Activated CD8-positive, alpha-beta memory T cell treated with anti-CD3 and anti-CD28 coated beads, Interleukin-2, amount 10 ng/mL, durations not matched to agents 7 days and 5 days (primary cell): ENCODE measurements around the gene C8G. TPM values are rescaled to one million over a fixed set of nuclear protein-coding genes. Genes with fewer than 3 reads are reported as not detected.

Experiments
- ATAC-seq: fragments of 150-1000 bp; cut with Tn5 transposase; one replicate; pipeline ENCODE4 v1.10.0; 2021; ENCODE audit warnings: moderate library complexity
- CTCF ChIA-PET: fragments of 350-600 bp; sonication (Branson Sonifier 250); formaldehyde crosslinking; loops from one replicate; lab custom pipeline; 2021; ENCODE audit warnings: antibody characterized with exemption; lab: Charles Lee
- DNase-seq: peaks from one replicate; pipeline ENCODE4 v3.0.0-alpha.2; 2020
- H3K27ac Mint-ChIP-seq: one replicate; pipeline ENCODE4 v1.8.0; 2021; ENCODE audit warnings: mild to moderate bottlenecking, mixed read lengths
- H3K27me3 Mint-ChIP-seq: one replicate; pipeline ENCODE4 v1.8.0; 2021; ENCODE audit warnings: mixed read lengths
- H3K36me3 Mint-ChIP-seq: one replicate; pipeline ENCODE4 v1.8.0; 2021; ENCODE audit warnings: mild to moderate bottlenecking, mixed read lengths
- H3K4me1 Mint-ChIP-seq: one replicate; pipeline ENCODE4 v1.8.0; 2021; ENCODE audit warnings: mixed read lengths
- H3K4me3 Mint-ChIP-seq: one replicate; pipeline ENCODE4 v1.8.0; 2021; ENCODE audit warnings: mild to moderate bottlenecking, moderate library complexity, mixed read lengths
- H3K9me3 Mint-ChIP-seq: one replicate; pipeline ENCODE4 v1.8.0; 2022; ENCODE audit warnings: low read depth, mixed read lengths
- total RNA-seq, 2 experiments: library from RNA; stranded (reverse); gene quantifications; one replicate each; pipeline ENCODE4 v1.2.3, GENCODE V29; 2021

Gene C8G
- 1 to 10 TPM in 1 of 2 experiments, not detected in 1; 1.7 TPM for total RNA-seq

DNA sequence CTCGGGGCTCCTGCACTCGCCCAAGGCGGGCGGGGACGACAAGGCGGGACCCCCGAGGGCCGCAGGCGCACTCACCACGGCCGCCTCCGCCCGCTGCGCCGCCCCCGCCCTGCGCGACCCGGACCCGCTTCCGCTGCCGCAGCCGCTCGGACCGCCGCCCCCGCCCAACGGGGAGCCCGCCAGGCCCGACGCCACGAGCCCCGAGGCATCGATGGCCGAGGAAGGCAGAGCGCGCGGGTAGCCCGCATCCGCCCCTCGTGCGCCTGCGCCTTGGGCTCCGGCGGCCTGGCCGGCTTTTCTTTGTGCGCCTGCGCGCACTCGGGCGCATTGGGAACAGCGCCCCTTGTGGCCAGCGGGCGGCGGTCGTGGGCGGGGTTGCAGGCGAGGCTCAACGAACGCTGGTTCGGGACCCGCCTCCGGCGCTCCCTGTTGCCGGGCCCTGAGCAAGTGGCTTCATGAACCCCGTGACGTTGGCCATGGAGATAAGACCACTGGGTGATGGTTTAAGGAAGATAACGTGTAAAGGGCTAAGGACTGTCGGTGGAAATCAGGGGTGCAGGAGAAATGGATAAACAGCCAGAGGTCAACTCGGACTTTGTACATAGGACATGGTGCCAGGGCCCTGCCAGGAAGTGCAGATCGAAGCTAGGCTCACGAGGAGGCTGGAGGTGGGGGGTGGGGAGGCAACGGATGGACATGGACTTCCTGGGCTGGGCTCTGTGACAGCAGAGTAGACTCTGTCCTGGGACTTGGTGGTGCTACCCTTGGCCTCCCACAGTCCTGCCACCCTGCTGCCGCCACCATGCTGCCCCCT is at the start of gene C8G, which contains the start of gene FBXW5:
C8G (plus strand) TSS at position 725 of the 814 bp plus-strand sequence; CDS start at position 803, 78 bp downstream.
FBXW5 (minus strand) TSS at position 220 of the 814 bp plus-strand sequence. CDS start 655 bp downstream, outside the sequence.
- Mint-ChIP-seq H3K27ac (peak within 1 kb of the TSS; percentile 81), H3K27me3 (no peaks in the 10 kb centered on the region), H3K36me3 (peaks cover 16% of the 10 kb centered on the region), H3K4me1 (peaks cover 18% of the 10 kb centered on the region), H3K9me3 (no peaks in the 10 kb centered on the region), H3K4me3 (peak within 1 kb of the TSS; percentile 79)
- DNase-seq (peak; percentile 96), ATAC-seq (peak; percentile 81)
- CTCF ChIA-PET = interaction anchor here (0.7 to 7.3 kb wide), 22 partner anchors 9 to 244 kb away, joined by 3 to 183 read pairs (median 4); partner anchors contain the start of genes ABCA2, AJM1, CLIC3 and FUT7

DNA sequence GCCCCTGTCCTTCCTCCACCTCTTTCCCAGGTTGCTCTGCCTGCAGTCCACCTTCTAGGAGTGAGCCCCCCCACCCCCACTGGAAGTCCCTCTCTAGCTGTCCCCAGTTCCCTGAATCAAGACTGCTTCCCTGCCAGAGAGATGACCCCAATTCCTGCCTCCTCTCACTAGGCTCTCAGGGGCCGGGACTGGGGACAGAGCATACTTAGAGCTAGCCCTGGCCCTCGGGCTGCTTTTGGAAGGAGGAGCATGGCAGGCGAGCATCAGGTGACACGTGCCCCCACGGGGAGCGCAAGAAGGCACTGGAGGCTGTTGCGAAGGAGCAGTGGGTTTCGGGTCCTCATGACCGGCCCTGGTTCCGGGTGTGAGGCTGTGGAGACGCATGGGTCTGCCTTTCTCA is 49.0 kb upstream of the C8G start:
- H3K27ac Mint-ChIP-seq = peak overlapping the region; percentile 56
- H3K27me3 Mint-ChIP-seq = no peaks in the 10 kb centered on the region
- DNase-seq (no peak), ATAC-seq (no peak)
- H3K4me1 Mint-ChIP-seq = peaks cover 29% of the 10 kb centered on the region
- CTCF ChIA-PET = no interaction called here
- H3K9me3 Mint-ChIP-seq = no peaks in the 10 kb centered on the region
- H3K36me3 Mint-ChIP-seq = peaks cover 29% of the 10 kb centered on the region
- H3K4me3 Mint-ChIP-seq = no peak overlapping the region

DNA sequence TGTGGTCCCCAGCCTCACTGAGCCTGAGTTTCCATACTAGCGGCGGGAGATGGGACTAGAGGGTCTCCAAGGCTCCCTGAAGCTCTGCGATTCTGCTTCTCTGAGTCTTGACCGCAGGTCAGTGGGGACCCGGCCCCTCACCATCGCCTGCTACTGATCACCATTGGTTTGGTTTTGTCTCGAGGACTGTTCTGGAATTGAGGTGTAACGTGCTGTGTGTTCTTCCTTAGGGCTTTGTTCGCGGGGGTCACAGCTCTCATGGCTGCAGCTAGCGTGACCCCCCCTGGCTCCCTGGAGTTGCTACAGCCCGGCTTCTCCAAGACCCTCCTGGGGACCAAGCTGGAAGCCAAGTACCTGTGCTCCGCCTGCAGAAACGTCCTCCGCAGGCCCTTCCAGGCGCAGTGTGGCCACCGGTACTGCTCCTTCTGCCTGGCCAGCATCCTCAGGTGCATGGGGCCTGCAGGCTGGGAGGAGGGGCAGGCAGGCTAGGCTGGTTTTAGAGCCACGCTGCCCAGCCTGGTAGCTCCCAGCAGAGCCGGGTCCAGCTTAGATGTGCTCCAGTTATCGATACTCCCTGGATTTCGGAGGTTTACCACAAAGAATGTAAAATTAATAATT is 46.5 kb upstream of the C8G start:
- Mint-ChIP-seq H3K9me3 (no peaks in the 10 kb centered on the region), H3K4me1 (peaks cover 51% of the 10 kb centered on the region), H3K27me3 (no peaks in the 10 kb centered on the region), H3K27ac (peak overlapping the region; percentile 36), H3K4me3 (no peak overlapping the region), H3K36me3 (peaks cover 36% of the 10 kb centered on the region)
- CTCF ChIA-PET = interaction anchor here (0.9 kb wide), 1 partner anchor 137 kb away, joined by 4 read pairs; no protein-coding TSS in a partner anchor
- ATAC-seq = no peak
- no peak for DNase-seq

DNA sequence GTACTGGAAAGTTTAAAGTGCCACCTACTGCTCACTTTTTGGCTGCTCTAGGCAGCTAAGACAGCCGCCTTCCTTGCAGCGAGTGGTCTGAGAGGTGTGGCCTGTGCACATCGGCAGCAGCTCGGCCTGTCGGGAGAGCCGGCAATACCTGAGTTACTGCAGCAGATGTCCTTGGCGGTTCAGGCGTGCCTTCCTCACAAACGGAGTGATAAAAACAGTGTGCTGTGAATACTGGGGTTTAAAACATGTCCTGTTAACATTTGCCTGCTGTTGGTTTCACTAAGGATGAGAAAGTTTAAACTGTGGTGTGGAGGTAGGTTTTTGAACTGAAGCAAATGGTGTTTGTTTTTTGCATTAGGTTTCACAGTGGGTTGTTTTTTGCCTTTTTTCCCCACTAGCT is 45.8 kb upstream of the C8G start:
- Mint-ChIP-seq H3K4me1 (peaks cover 53% of the 10 kb centered on the region), H3K9me3 (no peaks in the 10 kb centered on the region), H3K4me3 (no peak overlapping the region), H3K36me3 (peaks cover 39% of the 10 kb centered on the region), H3K27me3 (no peaks in the 10 kb centered on the region), H3K27ac (peak overlapping the region; percentile 76)
- DNase-seq (no peak), ATAC-seq (no peak)
- CTCF ChIA-PET = interaction anchor here (0.9 kb wide), 2 partner anchors 12 to 136 kb away, joined by 4 read pairs; no protein-coding TSS in a partner anchor

DNA sequence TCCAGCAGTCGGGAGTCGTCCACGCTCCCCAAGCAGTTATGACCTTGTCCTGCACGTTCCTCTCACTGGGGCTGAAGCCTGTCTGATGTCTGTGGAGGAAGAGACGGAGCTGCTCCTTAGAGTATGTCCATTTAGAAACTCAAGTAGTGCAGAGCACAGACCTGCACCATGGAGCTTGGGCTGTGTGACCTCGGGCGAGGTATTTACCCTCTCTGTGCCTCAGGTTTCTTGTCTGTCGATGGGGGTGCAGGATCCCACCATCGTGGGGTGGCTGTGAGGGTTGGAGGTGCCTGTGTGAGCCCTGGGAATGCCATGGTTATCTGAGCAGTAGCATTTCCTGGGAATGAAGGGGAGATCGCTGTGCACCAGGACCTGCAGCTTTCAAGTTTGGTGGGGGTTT is 44.5 kb upstream of the C8G start:
- no peak overlapping the region for H3K4me3 Mint-ChIP-seq
- peak overlapping the region; percentile 90 for H3K27ac Mint-ChIP-seq
- ATAC-seq (no peak), DNase-seq (no peak)
- H3K27me3 Mint-ChIP-seq = no peaks in the 10 kb centered on the region
- CTCF ChIA-PET = interaction anchor here (0.8 to 2.0 kb wide), 2 partner anchors 12 to 168 kb away, joined by 3 to 6 read pairs; no protein-coding TSS in a partner anchor
- H3K4me1 Mint-ChIP-seq = peaks cover 50% of the 10 kb centered on the region
- H3K9me3 Mint-ChIP-seq = no peaks in the 10 kb centered on the region
- H3K36me3 Mint-ChIP-seq = peaks cover 41% of the 10 kb centered on the region

DNA sequence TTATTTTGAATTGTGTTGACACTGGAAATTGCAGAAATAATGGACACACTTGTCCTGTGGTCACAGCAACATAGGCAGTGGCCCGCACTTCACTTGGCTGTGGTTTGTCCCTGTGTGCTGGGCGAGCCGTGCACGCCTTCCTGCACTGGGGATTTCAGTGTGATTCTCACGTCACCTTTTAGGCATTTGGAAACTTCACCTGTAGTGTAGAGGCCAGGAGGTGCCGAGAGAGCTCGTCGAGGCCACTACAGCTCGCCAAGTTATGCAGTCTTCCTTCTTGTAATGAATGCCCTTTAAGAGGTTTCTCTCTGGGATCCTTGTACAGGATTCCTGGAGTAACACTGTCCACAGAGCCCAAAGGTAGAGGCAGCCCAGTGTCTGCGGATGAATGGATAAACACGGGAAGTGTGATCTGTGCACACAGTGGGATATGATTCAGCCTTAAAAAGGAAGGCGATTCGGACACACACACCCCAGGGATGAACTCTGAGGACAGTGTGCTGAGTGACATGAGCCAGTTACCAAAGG is 44.0 kb upstream of the C8G start:
- no peak for DNase-seq
- Mint-ChIP-seq H3K27ac (peak overlapping the region; percentile 90), H3K4me3 (peak overlapping the region; percentile 59), H3K9me3 (no peaks in the 10 kb centered on the region), H3K27me3 (no peaks in the 10 kb centered on the region), H3K36me3 (peaks cover 44% of the 10 kb centered on the region), H3K4me1 (peaks cover 48% of the 10 kb centered on the region)
- no peak for ATAC-seq
- CTCF ChIA-PET = interaction anchor here (0.5 to 2.3 kb wide), 6 partner anchors 12 to 167 kb away, joined by 3 to 14 read pairs (median 6); partner anchors contain the start of genes AJM1 and TRAF2

DNA sequence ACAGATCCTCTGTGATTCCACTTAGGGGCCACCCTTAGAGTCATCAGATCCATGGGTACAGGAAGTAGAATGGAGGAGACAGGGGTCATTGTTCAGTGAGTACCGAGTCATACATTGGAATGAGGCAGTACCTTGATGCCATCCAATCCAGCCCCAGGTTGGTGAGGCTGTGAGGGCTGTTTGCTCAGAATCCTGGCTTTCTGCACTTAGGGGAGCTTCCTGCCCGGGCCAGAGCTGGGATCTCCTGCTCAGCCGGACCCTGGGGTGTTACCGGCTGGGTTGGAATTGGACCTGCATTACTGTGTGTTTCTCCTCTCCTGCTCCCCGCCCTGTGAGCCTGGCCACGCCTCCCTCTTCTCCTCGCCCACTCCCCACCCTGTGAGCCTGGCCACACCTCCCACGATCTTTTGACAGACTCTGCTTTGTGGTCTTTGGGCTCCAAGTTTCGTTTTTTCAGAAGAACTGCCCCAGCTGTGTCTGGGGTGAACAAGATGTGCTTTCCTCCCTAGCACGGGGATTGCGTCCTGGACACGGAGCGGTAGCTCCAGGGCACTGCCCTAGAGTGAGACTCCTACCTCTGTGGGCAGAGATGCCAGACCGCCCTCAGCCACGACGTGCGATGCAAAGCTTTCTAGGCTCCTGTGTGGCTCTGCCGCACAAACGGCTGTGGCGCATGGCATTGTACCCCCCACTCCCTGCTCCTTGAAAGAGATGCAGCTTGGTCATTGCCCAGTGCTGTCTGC is 43.4 kb upstream of the C8G start:
- Mint-ChIP-seq H3K36me3 (peaks cover 50% of the 10 kb centered on the region), H3K4me3 (peak overlapping the region; percentile 59), H3K27me3 (no peaks in the 10 kb centered on the region), H3K4me1 (peaks cover 47% of the 10 kb centered on the region), H3K9me3 (no peaks in the 10 kb centered on the region), H3K27ac (peak overlapping the region; percentile 90)
- peak; percentile 78 for ATAC-seq
- CTCF ChIA-PET = interaction anchor here (0.5 to 2.3 kb wide), 11 partner anchors 11 to 166 kb away, joined by 3 to 14 read pairs (median 6); partner anchors contain the start of genes AJM1, C8G, CLIC3 and FBXW5
- DNase-seq = peak; percentile 88

DNA sequence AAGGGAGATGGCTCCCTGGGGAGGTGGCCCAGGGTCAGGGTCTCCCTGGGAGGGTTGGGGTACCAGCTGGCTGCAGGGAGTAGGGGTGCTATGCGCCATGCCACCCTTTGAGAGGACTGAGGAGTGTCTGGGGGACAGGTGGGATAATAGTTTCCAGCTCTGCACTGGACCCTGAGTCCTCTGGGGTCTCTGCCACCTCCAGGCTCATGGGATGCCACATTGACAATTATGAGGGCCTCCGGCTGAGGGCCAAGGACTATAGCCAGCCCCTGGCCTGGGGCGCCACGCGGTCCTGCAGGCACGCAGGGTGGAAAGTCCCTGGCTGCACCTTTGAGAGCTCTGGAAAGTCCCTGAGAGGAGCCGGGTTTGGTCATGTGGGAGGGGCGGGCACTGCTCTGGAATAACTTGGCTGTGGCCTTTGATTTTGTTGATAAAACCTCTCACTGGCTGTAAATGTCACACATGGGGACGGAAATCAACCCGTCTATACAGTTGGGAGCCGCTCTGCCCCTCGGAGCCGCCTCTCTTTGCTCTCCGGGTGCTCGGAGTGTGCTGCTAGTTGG is 42.7 kb upstream of the C8G start:
- Mint-ChIP-seq H3K27ac (peak overlapping the region; percentile 90), H3K4me3 (peak overlapping the region; percentile 59), H3K36me3 (peaks cover 55% of the 10 kb centered on the region), H3K4me1 (peaks cover 43% of the 10 kb centered on the region), H3K9me3 (no peaks in the 10 kb centered on the region), H3K27me3 (no peaks in the 10 kb centered on the region)
- ATAC-seq = peak; percentile 83
- CTCF ChIA-PET = interaction anchor here (0.9 to 2.3 kb wide), 9 partner anchors 16 to 133 kb away, joined by 3 to 14 read pairs (median 6); partner anchors contain the start of genes AJM1, C8G, CLIC3 and FBXW5
- peak; percentile 88 for DNase-seq

DNA sequence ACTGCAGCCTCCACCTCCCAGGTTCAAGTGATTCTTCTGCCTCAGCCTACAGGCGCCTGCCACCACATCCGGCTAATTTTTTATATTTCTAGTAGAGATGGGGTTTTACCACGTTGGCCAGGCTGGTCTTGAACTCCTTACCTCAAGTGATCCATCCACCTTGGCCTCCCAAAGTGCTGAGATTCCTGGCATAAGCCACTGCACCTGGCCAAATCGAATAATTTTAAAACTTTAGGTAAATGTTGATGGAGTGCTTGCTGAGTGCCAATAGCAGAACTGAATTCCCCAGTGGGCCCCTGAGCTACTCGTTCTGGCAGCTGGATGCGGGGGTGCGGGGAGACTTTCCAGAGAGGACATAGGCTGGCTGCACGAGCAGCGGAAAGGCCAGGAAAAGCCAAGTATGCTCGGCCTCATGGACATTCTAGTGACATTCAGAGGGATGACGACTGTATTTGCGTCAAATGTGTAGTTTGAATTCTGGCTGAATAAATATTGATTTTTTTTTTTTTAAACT is 41.9 kb upstream of the C8G start:
- ATAC-seq = no peak
- Mint-ChIP-seq H3K36me3 (peaks cover 62% of the 10 kb centered on the region), H3K27ac (peak overlapping the region; percentile 90), H3K9me3 (no peaks in the 10 kb centered on the region), H3K4me1 (peaks cover 43% of the 10 kb centered on the region), H3K27me3 (no peaks in the 10 kb centered on the region), H3K4me3 (no peak overlapping the region)
- CTCF ChIA-PET = interaction anchor here (0.7 to 2.3 kb wide), 8 partner anchors 22 to 132 kb away, joined by 3 to 14 read pairs (median 6); partner anchors contain the start of genes AJM1, C8G and FBXW5
- DNase-seq = no peak

DNA sequence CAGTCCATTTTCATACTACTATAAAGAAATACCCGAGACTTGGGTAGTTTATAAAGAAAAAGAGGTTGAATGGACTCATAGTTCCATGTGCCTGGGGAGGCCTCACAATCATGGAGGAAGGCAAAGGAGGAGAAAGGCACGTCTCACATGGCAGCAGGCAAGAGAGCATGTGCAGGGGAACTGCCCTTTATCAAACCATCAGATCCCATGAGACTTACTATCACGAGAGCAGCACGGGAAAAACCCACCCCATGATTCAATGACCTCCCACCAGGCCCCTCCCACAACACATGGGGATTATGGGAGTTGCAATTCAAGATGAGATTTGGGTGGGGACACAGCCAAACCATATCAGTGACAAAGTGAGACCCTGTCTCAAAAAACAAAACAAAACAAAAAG is 38.8 kb upstream of the C8G start:
- ATAC-seq = no peak
- H3K27me3 Mint-ChIP-seq = no peaks in the 10 kb centered on the region
- no peaks in the 10 kb centered on the region for H3K9me3 Mint-ChIP-seq
- peaks cover 27% of the 10 kb centered on the region for H3K4me1 Mint-ChIP-seq
- no peak overlapping the region for H3K27ac Mint-ChIP-seq
- no peak for DNase-seq
- peaks cover 55% of the 10 kb centered on the region for H3K36me3 Mint-ChIP-seq
- no peak overlapping the region for H3K4me3 Mint-ChIP-seq
- CTCF ChIA-PET = no interaction called here

DNA sequence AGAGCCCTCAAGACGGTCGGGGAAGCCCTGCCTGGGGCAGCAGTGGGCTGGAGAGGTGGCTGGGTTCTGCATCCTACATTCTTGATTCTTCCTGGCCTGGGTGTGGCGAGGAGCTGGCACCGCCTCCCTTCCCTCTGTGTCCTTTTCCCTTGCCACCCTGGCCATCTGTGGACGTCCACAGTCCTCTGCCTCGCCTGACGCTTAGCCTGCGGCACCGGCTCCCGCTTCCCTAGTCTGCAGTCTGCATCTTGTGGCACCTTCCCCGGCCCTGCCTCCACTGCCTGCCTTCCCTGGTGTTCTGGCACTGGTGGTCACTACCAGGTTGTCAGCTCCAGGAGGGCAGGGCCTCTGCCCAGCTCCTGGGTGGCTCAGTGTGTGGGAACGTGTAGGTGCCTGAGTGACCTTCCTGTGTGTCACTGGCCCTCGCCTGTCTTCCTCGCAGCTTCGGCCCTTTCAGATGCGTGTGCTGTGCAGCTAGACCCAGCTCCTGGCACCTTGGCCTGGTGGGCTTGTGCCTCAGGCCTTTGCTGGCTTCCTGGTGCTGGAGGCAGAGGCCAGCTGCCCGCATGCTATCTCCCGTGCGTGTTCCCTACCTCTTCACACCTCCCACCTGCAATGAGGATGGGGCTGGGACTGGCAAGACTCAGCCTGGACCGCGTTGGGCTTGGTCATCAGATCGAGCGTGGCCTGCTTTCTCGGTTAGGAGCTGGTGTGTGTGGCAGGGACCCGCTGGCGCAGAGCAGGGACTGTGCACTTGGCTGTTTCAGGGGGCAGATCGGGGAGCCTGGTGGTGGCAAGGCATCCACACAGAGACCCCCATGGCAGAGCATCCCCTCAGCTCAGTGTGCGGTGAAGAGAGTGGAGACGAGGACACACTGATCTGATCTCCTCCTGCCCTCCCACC is 37.8 kb upstream of the C8G start:
- DNase-seq (no peak), ATAC-seq (no peak)
- CTCF ChIA-PET = no interaction called here
- no peaks in the 10 kb centered on the region for H3K9me3 Mint-ChIP-seq
- H3K27me3 Mint-ChIP-seq = no peaks in the 10 kb centered on the region
- H3K4me3 Mint-ChIP-seq = no peak overlapping the region
- H3K36me3 Mint-ChIP-seq = peaks cover 50% of the 10 kb centered on the region
- H3K27ac Mint-ChIP-seq = no peak overlapping the region
- H3K4me1 Mint-ChIP-seq = peaks cover 17% of the 10 kb centered on the region
